Stimulated activated CD4-positive, alpha-beta T cell treated with anti-CD3 and anti-CD28 coated beads, Interleukin-4, amount 100 ng/mL, for 48 hours (primary cell): ENCODE data around the gene PRR35.

Source experiments
- DNase-seq, 2 donors: peaks; one replicate each; pipeline ENCODE4 v3.0.0-alpha.2; 2020; ENCODE audit warnings: low read depth in 2 of 2

The PRR35 gene

DNA sequence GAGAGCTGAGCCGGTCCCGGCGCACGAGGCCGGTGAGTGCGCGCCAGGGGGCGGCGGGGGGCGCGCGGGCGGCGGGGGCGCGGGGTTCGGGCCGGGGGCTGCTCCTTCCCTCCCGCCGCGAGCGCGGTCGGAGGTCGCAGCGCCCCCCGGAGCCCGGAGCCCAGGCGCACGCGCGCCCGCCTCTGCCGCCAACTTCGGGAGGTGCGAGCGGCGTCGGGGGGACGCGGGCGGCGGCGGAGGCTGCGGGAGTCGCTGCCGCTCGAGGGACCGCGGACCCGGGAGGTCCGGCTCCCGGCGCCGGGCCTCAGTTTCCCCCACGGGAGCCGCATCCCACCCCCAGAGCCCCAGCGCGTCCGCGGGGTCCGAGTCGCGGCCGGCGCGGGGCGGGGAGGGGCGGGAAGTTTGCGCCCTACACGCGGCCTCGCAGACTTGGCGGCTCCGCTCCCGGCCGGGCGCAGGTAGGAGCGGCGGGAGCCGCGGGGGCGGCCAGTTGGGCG, at the start of gene PRR35:
PRR35 (plus strand) TSS at position 191 of the 497 bp plus-strand sequence. CDS start 2,901 bp downstream, outside the sequence.
- DNase-seq, result no peak

DNA sequence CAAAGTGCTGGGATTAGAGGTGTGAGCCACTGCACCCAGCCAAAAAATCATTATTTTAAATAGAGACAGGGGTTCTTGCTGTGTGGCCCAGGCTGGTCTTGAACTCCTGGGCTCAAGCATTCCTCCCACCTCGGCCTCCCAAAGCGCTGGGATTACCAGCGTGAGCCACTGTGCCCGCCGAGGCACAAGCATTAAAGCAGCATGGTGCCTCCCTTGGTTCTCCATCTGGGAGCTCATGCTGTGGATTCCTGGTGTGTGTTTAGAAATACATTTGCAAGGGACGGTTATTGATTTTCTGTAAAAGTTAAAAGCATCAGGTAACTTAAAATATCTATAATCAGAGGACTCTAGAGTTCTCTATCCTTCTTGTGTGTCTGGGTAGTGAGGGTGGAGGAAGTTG, 47.4 kb upstream of the PRR35 start:
- no peak for DNase-seq

DNA sequence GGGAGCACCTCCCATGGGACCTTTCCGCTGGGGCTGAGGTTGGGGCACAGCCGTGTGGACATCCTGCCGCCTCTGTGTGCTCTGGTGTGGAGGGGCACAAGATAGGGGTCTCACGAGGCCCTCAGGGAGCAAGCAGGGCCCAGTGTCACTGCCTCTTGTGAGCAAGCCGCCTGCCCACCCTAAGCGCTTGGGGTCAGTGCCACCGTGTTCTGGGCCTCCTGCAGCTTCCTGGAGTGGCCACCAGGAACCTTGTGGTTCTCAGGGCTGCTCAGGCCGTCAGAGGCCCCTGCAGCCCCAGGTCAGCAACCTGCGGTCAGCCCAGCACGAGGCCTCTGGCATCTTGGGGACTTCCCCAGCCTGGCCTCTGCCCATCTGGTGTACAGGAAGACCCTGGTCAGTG, 46.2 kb upstream of the PRR35 start:
- DNase-seq, result no peak

DNA sequence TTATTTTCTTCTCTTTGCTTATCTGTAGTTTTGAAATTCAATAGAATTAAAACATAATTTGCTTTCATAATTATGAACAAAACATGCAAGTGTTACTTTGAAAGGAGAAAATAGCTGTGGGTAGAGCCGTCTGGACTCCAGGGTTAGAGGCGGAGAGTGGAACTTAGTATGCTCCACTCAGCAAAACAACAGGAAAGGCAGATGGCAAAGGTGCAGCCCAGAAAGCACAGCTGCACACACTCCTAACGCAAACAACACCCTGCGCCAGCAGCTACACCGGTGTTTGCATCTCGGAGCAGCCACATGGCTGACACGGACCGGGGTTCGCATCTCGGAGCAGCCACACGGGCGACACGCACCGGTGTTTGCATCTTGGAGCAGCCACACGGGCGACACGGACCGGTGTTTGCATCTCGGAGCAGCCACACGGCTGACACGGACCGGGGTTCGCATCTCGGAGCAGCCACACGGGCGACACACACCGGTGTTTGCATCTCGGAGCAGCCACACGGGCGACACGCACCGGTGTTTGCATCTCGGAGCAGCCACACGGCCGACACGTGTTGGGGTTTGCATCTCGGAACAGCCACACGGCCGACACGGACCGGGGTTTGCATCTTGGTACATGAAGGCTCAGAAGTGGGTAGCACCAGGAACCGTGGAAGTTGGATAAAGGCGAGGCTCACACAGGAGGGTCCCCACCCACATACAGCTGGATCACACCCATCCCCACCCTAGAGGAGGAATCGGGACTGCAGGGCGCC, 44.8 kb upstream of the PRR35 start:
- no peak for DNase-seq

DNA sequence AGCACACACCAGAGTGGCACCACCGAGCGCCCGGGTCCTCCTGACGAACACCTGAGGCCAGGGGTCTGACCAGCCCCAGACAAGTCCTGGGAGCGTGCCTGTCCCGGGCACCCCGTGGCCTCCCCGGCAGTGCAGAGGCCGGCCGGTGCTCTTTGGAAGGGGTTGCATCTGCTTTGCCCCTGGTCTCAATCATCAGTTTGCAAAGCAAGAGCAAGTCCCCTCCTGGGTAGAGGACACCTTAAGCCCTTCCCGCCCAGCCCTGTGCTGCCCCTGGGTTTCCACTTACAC, 44.3 kb upstream of the PRR35 start:
- DNase-seq, result no peak

DNA sequence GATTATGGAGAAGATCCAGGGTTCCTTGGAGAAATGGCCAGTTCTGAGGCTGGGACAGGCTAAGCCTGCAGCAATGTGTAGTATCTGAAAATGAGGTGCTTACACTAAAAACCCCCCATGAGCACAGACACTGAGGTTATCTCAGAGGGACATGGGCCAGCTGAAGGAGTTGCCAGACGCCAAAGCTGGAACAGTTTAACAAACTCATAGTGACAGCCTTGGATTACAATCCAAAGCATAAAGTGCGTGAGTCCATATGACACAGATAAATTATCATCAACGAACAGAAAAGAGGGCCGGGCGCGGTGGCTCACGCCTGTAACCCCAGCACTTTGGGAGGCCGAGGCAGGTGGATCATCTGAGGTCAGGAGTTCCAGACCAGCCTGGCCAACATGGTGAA, 43.9 kb upstream of the PRR35 start:
- DNase-seq, result no peak

DNA sequence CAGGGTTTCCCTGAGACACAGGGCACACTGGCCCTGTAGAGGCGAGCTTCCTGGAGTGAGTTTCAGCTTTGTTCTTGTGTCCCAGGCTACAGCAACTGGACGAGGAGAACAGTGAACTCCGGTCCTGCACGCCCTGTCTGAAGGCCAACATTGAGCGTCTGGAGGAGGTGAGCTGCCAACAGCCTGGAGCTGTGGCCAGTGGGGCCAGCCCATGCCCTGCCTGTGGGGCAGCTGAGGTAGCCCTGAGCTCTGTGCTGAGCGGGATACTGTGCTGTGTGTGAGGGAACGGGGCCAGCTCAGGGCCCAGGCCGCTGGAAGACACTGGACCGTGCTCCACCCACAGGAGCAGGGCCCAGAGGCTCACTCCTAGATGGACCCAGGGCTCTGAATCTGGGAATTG, 41.3 kb upstream of the PRR35 start:
- DNase-seq, result no peak

DNA sequence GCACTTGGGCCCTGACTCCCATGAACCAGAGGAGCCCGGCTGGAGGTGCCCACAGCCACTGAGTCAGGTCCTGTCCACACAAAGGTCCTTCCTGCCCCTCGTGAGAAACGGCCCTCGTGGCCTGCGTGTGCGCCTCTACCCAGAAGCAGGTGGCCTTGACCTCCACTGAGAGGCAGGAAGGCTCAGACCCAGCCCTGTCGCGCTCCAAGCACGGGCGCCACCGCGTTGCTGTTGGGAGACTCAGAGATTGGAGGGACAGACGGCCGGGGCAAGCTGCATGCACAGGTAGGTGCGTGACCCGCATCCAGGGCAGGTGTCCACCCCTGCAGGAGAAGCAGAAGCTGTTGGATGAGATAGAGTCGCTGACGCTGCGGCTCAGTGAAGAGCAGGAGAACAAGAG, 40.8 kb upstream of the PRR35 start:
- DNase-seq, result no peak

DNA sequence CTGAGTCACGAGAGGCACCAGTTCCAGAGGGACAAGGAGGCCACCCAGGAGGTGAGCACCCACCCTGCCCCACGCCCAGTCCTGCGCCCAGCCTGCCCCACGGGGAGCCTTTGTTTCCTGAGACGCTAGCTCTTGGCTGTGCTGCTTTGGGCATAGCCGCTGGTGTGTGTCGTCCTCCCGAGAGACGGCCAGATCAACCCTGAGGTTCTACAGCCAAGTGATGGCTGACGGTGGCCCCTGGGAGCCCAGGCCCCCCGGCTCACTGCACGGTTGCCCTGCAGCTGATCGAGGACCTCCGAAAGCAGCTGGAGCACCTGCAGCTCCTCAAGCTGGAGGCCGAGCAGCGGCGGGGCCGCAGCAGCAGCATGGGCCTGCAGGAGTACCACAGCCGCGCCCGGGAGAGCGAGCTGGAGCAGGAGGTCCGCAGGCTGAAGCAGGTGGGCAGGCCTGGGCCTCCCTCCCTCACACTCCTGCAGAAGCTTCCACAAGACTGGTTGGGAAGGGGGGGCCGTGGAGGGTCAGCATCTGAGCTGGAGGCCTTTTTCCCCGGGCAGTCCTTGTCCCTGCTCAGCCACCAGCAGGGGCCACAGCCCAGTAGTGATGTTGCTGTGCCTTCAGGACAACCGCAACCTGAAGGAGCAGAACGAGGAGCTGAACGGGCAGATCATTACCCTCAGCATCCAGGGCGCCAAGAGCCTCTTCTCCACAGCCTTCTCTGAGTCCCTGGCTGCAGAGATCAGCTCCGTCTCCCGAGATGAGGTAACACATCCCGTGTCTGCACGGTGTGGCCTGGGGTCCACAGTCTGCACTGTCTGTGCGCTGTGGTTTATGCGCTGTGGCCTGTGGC, 40.1 kb upstream of the PRR35 start:
- no peak for DNase-seq

DNA sequence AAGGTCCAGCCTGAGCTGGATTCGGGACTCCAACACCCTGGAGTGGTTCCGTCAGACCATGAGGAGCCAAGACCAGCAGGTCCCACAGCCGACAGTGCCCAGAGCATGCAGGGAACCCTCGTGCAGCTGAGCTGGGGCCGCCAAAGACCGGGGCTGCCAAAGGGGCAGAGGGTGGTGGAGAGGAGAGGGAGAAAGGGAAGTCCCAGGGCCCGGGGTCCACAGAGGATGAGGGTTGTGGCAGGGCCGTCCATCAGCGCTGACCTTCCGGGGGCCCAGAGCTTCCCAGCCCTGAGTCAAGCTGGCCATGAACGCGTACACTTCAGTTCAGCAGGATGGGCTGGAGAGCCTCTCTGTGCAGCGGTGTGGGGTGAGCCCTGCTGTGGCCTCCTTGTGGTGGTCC, 39.3 kb upstream of the PRR35 start:
- DNase-seq, result no peak

DNA sequence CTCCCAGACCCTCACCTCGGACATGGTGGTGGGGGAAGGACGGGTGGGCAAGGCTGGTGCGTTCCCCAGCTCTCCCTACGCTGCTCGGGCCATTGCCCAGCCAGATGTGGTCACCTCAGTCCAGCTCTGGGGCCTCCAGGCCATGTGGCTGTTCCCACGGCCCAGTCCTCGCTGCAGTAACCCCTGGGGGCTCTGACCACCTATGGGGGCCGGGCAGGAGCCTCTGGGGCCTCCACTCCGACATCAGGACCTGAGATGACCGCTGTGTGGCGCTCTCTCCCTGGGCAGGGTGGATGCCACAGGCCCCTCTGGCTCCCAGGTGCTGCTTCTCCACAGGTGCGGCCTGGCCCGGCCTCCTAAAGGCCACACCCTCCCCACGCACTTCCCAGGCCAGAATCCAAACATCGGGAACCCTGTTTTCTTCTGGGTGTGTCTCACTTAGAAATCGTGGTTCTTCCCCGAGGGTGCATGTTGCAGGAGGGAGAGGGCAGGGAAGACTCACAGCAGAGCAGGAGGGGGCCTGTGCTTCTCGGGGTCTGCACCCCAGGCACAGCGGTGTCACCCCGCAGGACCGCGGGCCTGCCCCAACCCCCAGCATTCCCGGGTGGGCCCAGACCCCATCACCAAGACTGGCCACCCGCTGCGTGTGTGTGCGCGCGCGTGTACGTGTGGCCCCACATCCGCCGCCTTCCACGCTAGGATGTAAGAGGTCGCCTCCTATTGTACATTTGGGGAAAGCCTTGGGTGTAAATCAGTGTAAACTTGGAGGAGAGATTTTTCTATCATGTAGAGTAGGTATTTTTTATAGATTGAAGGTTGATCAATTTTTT, 38.6 kb upstream of the PRR35 start:
- DNase-seq, result no peak

DNA sequence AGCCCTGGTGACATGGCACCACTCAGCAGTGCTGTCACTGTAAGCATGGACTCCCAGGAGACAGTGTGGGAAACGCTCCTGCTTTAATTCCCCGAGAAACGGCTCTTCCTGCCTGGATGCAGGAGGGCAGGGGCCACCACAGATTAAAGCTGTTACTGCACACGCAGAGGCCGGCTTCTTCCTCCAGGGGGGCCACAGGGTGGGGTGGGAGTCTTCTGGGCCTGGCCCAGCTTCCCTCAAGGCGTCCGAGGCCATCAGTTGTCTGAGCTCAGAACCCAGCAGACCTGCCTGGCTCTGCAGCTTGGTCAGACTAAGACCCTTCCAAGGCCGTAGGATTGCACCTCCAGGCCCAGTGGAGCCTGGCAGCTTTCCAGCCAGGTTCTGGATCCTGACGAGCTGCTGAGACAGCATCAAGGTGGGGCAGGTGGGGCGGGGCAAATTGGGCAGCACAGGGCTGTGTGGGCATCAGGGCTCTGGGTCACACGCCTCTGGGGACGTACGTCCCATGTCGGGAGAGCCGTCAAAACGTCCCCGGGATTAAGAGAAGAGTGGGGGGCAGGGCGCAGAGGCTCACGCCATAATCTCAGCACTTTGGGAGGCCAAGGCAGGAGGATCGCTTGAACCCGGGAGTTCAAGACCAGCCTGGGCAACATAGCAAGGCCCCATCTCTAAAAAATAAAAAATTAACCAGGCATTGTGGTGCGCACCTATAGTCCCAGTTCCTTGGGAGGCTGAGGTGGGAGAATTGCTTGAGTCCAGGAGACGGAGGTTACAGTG, 37.7 kb upstream of the PRR35 start:
- no peak for DNase-seq

DNA sequence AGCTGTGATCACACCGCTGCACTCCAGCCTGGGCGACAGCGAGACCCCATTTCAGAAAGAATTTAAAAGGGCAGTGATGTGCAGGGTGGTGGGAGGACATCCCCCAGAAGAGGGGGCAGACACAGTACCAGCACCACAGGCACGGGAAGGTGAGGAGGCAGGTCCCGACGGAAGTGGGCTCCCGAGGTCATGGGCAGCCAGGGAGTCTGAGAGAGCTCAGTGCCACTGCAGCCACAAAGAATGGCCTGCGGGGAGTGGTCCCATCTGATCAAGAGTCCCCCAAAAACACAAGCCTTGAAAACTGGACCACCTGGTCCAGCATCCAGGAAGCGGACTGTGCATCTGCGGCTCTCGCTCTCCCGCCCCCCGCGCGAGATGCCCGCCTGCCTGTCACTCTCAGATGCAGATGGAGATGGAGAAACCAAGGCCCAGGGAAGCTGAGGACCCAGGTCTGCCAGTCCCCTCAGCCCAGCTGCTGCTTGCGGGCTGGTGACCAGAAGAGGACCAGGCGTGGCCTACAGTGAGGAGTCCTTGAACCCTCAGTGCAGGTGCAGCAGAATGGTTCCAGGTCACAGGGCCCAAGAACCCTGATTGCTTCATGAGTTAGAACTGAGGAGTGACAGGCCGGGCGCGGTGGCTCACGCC, 37.0 kb upstream of the PRR35 start:
- no peak for DNase-seq

DNA sequence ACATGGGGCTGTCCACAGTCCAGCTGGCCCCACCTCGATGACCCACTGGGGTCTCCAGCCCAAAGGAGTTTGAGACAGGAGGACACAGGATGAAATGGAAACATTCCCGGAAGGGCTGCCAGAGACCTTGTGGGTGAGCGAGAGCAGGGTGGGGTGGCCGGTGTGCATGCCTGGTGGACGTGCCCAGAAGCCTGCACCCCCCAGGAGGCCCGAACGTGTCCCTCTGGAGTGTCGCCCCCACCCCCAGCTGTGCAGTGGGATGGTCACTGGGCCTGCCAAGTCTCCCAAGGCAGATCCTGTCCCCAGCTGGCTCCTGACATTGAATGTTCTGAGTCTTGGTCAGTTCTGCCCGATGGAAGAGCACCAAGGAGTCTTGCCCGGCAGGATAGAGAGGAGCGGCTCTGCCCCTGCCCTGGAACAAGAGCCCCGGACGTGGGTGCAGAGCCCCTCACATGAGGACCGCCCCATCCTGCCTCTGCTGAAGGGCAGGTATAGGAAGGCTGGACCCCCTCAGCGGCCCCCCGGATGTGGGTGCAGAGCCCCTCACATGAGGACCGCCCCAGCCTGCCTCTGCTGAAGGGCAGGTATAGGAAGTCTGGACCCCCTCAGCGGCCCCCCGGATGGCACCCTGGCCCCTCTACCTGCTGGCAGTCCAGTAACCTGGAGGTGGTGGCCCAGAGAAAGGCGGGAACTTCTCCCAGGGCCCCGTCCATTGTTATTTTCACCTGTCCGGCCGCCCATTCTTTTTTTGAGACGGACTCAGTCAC, 35.7 kb upstream of the PRR35 start:
- no peak for DNase-seq

DNA sequence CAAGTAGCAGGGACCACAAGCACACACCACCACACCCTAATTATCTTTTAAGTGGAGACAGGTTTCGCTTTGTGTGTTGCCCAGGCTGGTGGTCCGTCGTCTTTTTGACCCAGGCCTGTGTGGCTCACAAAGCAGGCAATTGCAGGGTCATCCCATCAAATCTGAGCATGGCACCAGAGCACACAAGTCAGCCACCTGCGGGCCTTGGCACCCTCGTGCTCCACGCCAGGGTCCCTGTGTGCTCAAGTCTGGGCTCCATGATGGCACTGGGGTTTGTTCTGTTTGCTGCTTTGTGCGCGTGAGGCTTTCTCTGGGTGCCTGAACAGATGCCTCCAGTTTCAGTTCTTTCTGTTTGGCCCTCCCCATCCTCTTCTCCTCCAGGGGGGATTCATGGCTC, 35.1 kb upstream of the PRR35 start:
- DNase-seq, result no peak

DNA sequence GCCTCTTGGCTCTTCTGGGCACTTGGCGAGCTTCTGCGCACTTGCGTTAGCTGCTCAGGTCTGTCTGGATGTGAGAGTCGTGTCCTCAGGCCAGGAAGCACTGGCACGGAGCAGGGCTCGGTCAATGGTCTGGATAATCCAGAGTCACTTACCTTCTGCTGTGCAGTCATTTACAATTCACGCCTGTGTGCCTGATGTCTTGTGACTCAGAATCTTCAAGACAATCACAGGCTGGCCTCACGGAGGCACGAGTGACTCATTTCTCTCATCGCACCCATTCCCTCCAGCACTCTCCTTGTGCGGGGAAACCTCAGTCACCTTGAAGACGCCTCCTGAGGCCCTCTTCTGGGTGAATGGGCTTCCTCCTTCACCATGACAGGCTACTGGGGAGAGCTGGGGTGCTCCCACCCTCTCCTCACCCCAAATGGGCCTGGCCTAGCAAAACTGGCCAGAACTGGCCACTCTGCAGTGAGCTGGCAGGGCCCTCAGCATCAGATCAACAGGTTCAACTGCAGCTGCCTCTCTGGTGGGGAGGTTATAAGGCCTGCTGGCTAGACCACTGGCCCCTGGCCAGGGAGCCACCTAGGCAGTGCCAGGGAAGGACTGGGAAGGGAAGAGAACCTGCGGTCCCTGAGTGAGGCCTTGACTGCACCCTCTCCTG, 34.5 kb upstream of the PRR35 start:
- peak; percentile 59 to 75 for DNase-seq

DNA sequence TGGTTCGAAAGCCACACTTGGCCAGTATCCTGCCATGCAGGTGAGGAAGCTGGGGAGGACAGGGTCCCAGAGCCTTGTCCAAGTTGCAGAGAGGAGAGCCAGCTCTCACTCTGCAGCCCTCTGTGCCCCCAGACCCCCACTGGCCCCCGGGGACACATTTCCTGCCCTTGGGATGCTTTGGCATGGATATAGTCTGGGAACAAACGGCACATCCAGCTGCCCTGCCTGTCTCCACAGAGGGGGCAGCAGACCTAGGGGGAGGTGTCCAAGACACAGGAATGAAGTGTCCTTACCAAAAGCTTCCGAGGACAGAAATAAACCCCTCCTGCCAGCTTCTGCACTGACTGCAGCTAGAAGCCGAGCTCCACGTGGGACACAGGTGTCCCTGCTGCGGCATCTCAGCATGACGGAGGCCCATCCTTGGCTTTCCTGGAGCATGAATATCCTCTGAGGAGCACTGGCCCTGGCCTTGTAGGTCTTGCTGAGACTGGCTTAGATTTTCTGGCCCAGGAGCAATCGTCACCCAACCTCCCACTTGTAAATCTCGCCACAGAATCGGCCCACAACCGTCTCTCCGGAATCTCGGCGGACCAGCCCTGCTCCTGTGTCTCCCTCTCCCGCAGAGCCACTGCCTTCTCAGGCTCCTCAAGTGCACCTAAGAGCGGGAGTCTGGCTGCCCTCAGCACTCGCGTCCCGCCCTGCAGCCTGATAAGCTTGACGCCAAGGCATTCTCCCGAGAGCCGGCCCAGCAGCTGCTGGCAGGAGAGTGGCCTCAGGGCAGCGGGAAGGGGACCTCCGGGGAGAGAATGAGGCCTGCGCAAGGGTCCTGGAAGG, 33.8 kb upstream of the PRR35 start:
- no peak for DNase-seq

DNA sequence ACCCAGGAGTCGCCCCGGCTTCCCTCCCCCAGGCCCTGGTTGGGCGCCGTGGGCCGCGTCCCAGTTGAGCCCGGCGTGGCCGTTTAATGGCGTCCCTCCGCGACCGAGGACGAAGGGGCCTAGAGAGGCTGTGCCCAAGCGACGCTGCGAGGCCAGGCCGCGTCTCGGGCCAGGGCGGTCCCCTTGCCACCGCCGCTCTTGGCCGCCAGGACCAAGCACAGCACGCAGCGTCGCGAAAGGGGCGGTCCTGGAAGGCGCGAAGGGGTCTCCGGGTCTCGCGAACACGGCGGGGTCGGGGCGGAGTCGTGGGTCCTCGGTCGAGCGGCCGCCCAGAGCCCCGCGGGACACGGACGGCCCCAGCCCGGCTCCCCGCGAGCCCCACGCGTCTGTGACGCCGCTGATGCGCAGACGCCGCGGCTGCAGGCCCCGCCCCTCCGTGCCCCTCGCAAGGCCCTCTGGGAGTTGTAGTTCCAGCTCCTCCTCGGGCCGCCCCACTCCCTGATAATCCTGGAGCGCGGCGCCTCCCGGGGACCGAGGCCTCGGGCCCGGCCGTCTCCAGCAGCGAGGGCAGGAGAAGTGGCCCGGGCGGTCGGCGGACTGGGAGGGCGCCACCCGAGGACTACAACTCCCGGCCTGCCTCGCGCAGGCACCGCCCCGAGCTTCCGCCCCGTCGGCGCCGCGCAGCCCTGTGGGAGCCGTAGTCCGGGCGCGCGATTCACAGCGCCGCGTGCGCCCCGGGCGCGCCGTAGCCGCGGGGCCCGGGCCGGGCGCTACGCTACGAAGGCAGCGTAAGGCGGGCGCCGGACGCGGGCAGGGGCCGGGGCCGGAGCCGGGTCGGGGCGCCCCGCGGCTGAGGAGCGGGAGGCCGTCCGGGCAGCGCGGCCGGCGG, 32.9 kb upstream of the PRR35 start, which contains the start of gene CAPN15:
CAPN15 (plus strand) TSS at position 698 of the 889 bp plus-strand sequence. CDS start 19,127 bp downstream, outside the sequence.
- DNase-seq, result peak; percentile 79 to 83
